ENCODE results near the gene CALU.

DNA sequence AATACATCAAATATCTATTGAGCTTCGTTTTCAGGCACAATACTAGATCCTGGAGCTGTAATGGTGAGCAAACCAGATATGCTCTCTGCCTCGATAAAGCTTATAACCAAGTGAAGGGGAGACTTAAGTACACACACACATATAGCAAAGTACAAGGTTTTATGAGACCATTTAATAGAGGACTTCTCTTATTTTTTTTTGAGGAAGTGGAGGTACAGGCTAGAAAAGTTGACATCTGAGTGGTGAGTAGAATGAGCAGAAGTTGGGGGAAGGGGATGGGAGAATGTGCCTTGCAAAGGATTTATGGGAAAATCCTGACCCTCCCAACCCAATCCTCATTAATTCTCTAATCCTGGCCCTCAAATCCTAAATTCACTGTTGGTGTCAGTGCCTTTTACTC is 60.3 kb downstream of the CALU start:
- TF ChIP-seq EZH2 (IDR thresholded peaks at IDR 0.05; ENCODE audit: insufficient read depth, poor library complexity, severe bottlenecking) (no peak), EZH2phosphoT487 (IDR thresholded peaks at IDR 0.05; ENCODE audit: insufficient read depth, low read depth) (no peak)

Measured in GM23248 (cell line).